ENCODE measurements around the gene RAB25.

Gene RAB25

GRCh38 chr1:156106624-156107488 lies 45.9 kb downstream of the RAB25 start:
- DNase-seq (ENCODE audit: low read depth), result no peak
- H3K4me3 ChIP-seq (replicated peaks; ENCODE audit: low read depth, low read length), result no peak overlapping the region
- TF ChIP-seq CTCF (IDR thresholded peaks at IDR 0.05; ENCODE audit: low read length, missing control alignments), result no peak

DNA sequence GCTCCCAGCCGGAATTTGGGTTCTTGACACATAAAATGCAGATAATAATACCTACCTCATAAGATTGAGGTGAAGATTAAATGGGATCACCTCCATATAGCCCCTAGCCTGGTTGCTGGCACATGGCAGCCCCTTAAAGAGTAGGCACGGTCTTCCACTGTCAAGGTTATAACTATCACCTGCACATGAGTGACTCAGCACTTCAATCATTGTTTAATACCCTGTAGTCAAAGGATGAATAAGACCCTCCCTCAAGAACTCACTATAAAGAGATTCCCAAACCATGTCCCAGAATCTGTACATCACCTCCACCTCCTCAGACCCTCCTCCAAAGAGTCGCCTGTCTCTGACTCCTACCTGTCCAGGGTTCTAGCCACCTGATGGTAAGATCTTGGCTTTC lies 47.1 kb downstream of the RAB25 start:
- no peak for TF ChIP-seq CTCF (IDR thresholded peaks at IDR 0.05; ENCODE audit: low read length, missing control alignments)
- H3K4me3 ChIP-seq (replicated peaks; ENCODE audit: low read depth, low read length), result no peak overlapping the region
- no peak for DNase-seq (ENCODE audit: low read depth)

DNA sequence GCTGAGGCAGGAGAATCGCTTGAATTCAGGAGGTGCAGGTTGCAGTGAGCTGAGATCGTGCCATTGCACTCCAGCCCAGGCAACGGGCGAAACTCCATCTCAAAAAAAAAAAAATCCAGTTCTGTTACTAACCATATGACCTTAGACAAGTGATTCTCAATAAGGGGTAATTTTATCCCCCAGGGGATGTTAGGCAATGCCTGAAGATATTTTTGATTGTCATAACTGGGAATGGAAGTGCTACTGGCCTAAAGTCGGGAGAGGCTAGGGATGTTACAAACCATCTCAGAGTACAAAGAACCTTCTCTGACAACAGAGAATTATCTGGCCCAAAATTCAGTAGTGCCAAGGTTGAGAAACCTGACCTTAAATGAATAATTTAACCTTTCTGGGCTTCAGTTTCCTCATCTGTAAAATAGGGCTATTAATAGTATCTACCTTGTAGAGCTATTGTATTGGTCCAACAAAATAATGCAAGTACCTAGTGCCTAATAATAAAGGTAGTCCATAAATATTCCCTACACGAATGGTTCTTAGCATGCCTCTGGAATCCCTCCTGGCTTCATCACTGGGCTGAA lies 47.8 kb downstream of the RAB25 start:
- no peak overlapping the region for H3K4me3 ChIP-seq (replicated peaks; ENCODE audit: low read depth, low read length)
- no peak for DNase-seq (ENCODE audit: low read depth)
- no peak for TF ChIP-seq CTCF (IDR thresholded peaks at IDR 0.05; ENCODE audit: low read length, missing control alignments)

- TF ChIP-seq CTCF (IDR thresholded peaks at IDR 0.05; ENCODE audit: low read length, missing control alignments), result no peak
- no peak overlapping the region for H3K4me3 ChIP-seq (replicated peaks; ENCODE audit: low read depth, low read length)
- no peak for DNase-seq (ENCODE audit: low read depth)
Measured at GRCh38 chr1:156110252-156110651, 49.3 kb downstream of the RAB25 start.

GRCh38 chr1:156111355-156111962 lies 50.5 kb downstream of the RAB25 start:
- no peak for DNase-seq (ENCODE audit: low read depth)
- TF ChIP-seq CTCF (IDR thresholded peaks at IDR 0.05; ENCODE audit: low read length, missing control alignments), result no peak
- no peak overlapping the region for H3K4me3 ChIP-seq (replicated peaks; ENCODE audit: low read depth, low read length)

DNA sequence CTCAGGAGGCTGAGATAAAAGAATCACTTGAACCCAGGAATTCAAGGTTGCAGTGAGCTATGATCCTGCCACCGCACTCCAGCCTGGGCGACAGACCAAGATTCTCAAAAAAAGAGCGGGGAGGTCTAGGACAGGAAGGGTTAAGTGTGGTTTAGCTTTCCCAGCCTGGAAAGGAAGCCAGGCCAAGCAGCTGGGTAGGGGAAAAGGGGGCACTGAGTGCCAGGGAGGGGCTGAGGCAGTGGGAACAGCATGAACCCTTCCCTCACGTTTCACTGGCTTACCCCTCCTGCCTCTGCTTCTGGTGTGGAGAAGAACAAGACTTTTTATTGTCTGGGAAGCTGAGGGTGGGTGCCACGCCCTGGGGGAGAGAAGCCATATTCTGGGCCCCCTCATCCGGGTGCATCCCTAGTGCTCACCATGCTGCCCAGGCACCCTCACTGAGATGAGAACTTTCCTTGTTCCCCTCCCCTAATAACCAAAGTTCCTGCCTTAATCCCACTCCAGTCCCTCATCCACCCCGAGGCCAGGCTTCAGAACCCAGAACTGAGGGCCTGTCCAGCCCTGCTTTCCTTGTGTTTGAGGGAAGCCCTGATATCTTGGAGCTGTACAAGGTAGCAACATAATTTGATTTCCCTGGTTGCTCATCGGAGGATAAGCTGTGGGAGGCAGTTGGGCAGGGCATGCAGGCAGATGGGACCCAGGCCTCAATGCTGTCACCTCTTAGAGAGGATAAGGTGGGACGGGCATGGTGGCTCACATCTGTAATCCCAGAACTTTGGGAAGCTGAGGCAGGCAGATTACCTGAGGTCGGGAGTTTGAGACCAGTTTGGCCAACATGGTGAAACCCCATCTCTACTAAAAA lies 51.5 kb downstream of the RAB25 start:
- no peak for DNase-seq (ENCODE audit: low read depth)
- H3K4me3 ChIP-seq (replicated peaks; ENCODE audit: low read depth, low read length), result no peak overlapping the region
- TF ChIP-seq CTCF (IDR thresholded peaks at IDR 0.05; ENCODE audit: low read length, missing control alignments), result no peak

Data from fibroblast of pulmonary artery (primary cell).